ENCODE measurements around the gene GPC6. TPM values are rescaled to one million over a fixed set of nuclear protein-coding genes. Genes with fewer than 3 reads are reported as not detected.

Gene GPC6
- total RNA-seq, 1 experiment from 2014 or later = 0.22 TPM

- no TSS peak for BruUV-seq (replicated peaks)
- H4K20me1 ChIP-seq (ENCODE audit: insufficient read depth) = no peaks in the 10 kb centered on the region
- no peak overlapping the region for H3K27ac ChIP-seq (ENCODE audit: low read depth, low read length)
- ChIA-PET RAD21 (ENCODE audit: low non-redundant PET in 1 of 2, low total read pairs in 2 of 2, uncharacterized antibody in 2 of 2, unreplicated experiment in 2 of 2) (no interaction called here), POLR2A (no interaction called here), CTCF (no interaction called here)
- no peak overlapping the region for H3K9ac ChIP-seq (ENCODE audit: low read length)
- DNase-seq (ENCODE audit: low read depth, low spot score) (no peak), ATAC-seq (no peak)
- H3K4me1 ChIP-seq (ENCODE audit: control insufficient read depth in 1 of 2, insufficient read depth in 2 of 2, low read length in 2 of 2) = no peaks in the 10 kb centered on the region
- H3K9me3 ChIP-seq (ENCODE audit: control insufficient read depth in 1 of 2, insufficient read depth in 1 of 2, low read depth in 1 of 2, low read length in 2 of 2) = peaks cover 0 to 8% of the 10 kb centered on the region in 2 experiments; a peak in 2 of 4 replicates
- H3K4me2 ChIP-seq (ENCODE audit: low read length) = no peak overlapping the region
- no peak overlapping the region for H3K4me3 ChIP-seq (replicated peaks in 1 of 2; ENCODE audit: low read depth in 1 of 2, low read length in 2 of 2)
- no peaks in the 10 kb centered on the region for H3K27me3 ChIP-seq (ENCODE audit: insufficient read depth, low read length)
- no peaks in the 10 kb centered on the region for H3K79me2 ChIP-seq (ENCODE audit: insufficient read depth, low read length)
- intact Hi-C loops (cut with micrococcal nuclease) = no loop called here
- no peak overlapping the region for H2AFZ ChIP-seq (ENCODE audit: low read depth, low read length, poor library complexity, severe bottlenecking)
- no peaks in the 10 kb centered on the region for H3K9me2 ChIP-seq (ENCODE audit: insufficient read depth)
- H3K36me3 ChIP-seq (ENCODE audit: control insufficient read depth in 1 of 2, insufficient read depth in 2 of 2, low read length in 2 of 2) = no peaks in the 10 kb centered on the region
- TF ChIP-seq TCF7L2 (IDR thresholded peaks at IDR 0.05; ENCODE audit: borderline replicate concordance, extremely low read depth, insufficient read depth, insufficient read length) (no peak), ZFX (IDR thresholded peaks at IDR 0.05) (no peak), EZH2 (IDR thresholded peaks at IDR 0.05) (no peak), MAX (IDR thresholded peaks at IDR 0.05) (no peak), SIN3A (IDR thresholded peaks at IDR 0.05; ENCODE audit: low read depth) (no peak), CTCF (IDR thresholded peaks at IDR 0.05 in 2 of 3, conservative IDR thresholded peaks at IDR 0.05 in 1 of 3; ENCODE audit: borderline replicate concordance in 1 of 3, insufficient read depth in 1 of 3, low read depth in 2 of 3, low read length in 2 of 3) (no peak), CEBPB (IDR thresholded peaks at IDR 0.05; ENCODE audit: low read depth) (no peak), SP1 (IDR thresholded peaks at IDR 0.05; ENCODE audit: low read depth) (no peak), ATF3 (IDR thresholded peaks at IDR 0.05) (no peak), ZNF274 (IDR thresholded peaks at IDR 0.05; ENCODE audit: low read depth, low read length) (no peak), REST (IDR thresholded peaks at IDR 0.05; ENCODE audit: low read depth) (no peak), RAD21 (IDR thresholded peaks at IDR 0.05; ENCODE audit: low read depth) (no peak), EZH2phosphoT487 (IDR thresholded peaks at IDR 0.05; ENCODE audit: borderline replicate concordance) (no peak), SRF (IDR thresholded peaks at IDR 0.05; ENCODE audit: low read depth) (no peak), CBX3 (IDR thresholded peaks at IDR 0.05; ENCODE audit: low read depth) (no peak)
These were observed 917.2 kb downstream of the GPC6 start for GRCh38 chr13:94143624-94144350.
